Measurements from ENCODE around the gene HEYL.

The HEYL gene

GRCh38 chr1:39639305-39640130 is at the start of gene HEYL:
TSS of gene HEYL (minus strand) at chr1:39639643. CDS start at chr1:39639625, 18 bp downstream.
- peak; percentile 88 for DNase-seq

DNA sequence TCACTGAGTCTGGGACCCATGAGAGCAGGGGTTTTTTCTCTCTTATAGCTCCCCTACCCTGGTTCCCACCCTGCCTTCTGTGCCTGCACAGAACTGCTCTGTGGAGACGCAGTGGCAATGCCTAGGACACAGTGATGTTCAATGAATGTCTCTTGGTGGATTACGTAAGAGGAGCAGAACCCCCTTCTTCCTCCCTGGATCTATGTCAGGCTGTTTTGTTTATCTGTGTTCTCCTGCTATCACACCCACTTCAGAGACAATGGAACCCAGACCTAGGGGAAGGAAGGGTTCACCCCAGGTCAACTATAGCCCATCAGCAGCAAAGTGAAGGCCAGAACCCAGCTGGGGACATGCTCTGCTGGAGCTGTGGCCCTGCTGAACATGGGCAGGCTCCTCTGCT is 49.8 kb upstream of the HEYL start:
- no peak for DNase-seq

DNA sequence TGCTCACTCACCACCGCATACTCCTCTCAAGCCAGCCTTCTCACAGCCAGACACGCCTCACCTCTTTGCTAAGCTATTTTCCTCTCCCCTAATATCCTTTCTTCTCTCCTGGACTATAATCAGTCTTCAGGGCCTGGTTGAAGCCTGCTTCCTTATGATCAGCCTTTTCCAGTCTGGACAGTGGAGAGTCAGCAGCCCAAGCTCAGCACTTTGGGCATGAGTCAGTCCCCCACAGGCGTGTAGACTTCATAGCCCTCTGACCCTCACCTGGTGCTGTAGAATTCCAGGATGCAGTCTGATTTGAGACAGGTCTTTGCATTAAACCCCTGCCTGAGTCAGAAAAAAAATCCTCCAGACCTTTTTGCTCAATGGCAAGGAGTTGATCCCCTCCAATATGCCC is 49.3 kb upstream of the HEYL start:
- no peak for DNase-seq

- DNase-seq, result no peak
These were observed 47.8 kb upstream of the HEYL start for GRCh38 chr1:39687243-39687642.

DNA sequence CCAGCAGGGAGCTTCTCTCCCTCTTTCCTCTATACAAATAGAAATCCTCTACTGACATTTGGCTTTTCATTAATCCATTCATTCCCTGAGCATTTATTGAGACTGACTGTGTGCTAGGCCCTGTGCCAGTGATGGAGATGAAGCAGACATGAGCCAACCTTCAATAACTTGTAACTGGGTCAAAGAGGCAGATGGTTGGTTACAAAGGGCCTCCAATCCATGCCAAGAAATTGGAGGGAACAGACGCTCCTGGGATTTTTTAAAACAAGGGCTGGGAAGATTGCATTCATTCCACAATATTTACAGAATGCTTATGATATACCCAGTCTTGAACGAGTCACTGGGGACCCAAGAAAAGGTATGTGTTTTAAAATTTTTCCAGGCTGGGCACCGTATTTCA is 45.6 kb upstream of the HEYL start:
- no peak for DNase-seq

- DNase-seq, result no peak
These were observed 44.8 kb upstream of the HEYL start for GRCh38 chr1:39684313-39684664.

DNA sequence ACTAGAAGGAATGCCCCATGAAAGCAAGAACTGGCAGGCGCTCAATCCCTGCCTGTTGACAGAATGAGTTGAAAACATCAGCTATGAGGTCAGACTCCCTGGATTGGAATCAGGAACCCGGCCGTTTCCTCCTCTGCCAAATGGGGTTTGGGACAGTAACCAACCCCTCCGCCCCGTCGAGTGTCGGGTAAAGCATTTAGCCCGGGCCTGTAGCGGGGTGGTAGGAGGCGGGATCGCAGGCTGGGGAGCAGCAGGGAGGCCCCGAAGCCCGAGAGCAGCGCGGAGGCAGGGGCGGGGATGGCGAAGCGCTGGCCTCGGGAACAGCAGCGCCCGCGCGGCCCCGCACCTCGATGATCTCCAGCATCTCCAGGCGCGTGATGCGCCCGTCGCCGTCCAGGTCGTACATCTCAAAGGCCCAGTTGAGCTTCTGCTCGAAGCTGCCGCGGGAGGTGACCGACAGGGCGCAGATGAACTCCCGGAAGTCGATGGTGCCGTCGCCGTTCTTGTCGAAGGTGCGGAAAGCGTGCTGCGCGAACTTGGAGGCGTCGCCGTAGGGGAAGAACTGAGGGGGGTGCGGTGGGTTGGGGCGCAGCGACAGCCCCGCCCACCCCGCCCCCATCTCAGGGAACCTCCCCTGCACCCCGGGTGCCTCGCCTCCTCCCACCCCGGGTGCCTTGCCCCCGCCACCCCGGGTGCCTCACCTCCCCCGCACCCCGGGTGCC is 44.3 kb upstream of the HEYL start:
- DNase-seq, result peak; percentile 54

GRCh38 chr1:39681999-39682398 is 42.6 kb upstream of the HEYL start:
- DNase-seq, result no peak

GRCh38 chr1:39681294-39681693 is 41.9 kb upstream of the HEYL start:
- no peak for DNase-seq

DNA sequence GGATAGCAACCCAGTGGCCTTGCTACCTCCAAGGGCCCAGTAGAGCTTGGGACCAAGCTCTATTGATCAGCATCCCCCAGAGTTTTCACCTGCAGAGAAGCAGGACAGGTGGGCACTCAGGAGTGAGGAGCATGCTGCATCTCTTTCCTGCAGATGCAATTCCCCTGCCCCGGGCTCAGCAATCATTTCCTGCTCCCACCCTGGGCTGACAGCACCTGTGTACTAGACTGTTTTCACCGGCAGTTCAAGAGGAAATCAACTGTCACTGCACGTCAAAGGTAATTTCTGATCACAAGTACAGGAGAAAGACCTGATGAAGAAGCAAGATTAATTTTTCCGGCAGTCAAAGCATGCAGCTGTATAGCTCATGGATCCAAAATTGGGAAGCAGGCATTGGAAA is 41.3 kb upstream of the HEYL start:
- no peak for DNase-seq

DNA sequence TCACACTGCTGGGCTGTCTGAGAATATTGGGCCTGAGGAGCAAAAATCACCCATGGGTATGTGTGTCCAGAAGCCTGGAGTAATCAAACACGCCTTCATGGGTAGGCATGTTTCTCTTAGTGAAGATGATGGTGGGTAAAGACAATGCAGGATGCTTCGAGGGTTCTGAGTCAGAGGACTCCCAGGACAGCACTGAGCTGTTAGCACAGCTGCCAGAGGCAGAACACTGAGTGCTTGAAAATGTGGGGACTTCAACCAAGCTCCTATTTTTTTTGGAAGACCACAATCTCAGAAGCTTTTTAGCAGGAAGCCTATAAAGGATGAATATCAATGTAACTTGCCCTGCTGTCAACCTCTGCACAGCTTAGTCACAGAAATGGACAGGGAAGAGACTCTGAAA is 40.4 kb upstream of the HEYL start:
- no peak for DNase-seq

DNA sequence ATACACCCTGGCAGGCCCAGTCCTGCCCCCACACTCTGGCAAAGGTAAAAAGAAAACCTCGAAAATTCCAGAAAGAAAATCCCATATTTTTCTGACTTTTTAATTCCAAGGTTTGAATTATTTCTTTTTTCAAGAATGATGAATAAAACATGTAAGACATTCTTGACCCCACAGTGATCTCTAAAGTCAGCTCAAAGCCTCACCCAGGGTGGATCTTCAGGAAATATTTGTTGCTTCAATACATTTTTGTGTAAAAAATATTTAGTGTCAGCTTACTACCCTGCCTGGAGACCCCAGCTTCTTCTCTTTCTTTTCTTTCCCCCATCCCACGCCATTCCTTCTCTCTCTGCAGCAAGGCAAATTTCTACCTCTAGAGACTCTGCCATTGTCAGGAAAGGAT is 39.4 kb upstream of the HEYL start:
- no peak for DNase-seq

DNA sequence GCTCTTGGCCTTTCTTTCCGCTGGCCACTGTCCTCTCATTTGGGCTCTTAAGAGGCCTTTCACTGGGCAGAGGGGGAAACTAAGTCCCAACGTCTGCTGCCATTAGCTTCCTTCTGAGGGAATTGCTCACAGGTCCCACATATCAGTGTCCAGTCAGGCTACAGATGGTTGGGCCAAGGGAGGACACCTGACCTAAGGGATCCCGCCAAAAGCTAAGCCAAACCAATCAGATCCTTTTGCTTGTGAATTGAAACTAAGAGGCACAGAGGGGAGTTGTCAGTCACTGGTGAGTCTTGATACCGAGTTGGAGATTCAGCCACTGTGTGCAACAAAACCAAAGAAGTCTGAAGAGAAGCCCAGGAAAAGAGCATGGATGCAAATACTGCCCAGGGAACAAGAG is 38.2 kb upstream of the HEYL start:
- DNase-seq, result no peak

DNA sequence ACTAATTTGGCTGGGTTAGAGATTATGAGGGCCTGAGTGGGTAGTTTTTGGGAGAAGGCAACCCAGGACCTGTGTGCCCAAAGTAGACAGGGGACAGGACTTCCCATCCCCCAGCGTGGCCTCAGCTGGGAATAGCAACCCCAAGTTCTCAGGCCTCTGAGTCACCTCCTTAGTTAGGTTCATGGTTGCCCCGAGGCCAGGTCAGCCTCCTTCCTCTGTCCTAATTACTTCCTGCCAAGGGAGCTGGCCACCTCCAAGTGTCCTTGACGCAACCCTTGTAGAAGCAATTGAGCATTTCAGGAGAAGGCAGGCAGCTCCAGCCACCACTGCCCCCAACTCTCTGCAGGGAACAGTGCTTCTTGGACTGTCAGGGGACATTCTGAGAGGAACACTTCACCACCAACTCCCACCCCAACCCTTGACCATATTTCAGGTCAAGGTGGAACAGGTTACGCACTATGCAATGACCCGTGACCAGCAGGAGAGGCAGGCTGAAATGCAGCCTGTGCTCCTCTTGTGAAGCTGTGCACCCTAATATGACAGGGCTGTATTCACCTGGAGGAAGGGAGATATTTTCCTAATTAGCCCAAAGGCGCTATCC is 37.6 kb upstream of the HEYL start:
- no peak for DNase-seq

- no peak for DNase-seq
These were observed 35.8 kb upstream of the HEYL start for GRCh38 chr1:39675220-39675619.

DNA sequence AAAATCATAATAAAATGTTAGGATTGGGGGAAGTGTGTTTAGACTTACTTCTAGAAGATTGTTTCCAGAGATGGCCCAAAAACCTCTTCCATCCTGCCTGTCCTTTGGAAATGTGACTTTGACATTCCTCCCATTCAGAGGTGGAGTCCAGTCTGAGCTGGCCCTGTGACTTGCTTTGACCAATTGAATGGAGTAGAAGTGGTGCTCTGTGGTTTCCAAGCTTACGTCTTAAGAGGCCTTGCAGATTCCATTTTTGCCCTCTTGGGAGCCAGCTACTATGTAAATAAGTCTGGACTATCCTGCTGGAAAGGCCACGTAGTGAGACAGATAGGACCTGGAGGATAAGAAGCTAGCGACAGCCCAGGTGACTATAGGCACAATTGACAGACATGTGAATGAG is 33.8 kb upstream of the HEYL start:
- DNase-seq, result no peak

- DNase-seq, result peak; percentile 30
These were observed 33.1 kb upstream of the HEYL start for GRCh38 chr1:39672551-39672947.

- DNase-seq, result peak; percentile 54
These were observed 32.5 kb upstream of the HEYL start, which contains the start of gene NT5C1A for GRCh38 chr1:39671793-39672550. TSS of gene NT5C1A (minus strand) at chr1:39672107. CDS start at chr1:39672038, 69 bp downstream.

GRCh38 chr1:39671433-39671792 is 32.0 kb upstream of the HEYL start:
- DNase-seq, result peak; percentile 28

- DNase-seq, result no peak
These were observed 31.2 kb upstream of the HEYL start for GRCh38 chr1:39670689-39671088.

GRCh38 chr1:39668894-39669293 is 29.5 kb upstream of the HEYL start:
- no peak for DNase-seq

- DNase-seq, result no peak
These were observed 28.7 kb upstream of the HEYL start for GRCh38 chr1:39668111-39668510.

GRCh38 chr1:39666772-39667171 is 27.3 kb upstream of the HEYL start:
- DNase-seq, result peak; percentile 62
